HG03354 (cell line): Measurements from ENCODE around the gene FAM237B.
"Not testable (repeated sequence)": the region's sequence is repeated elsewhere in the genome, so short reads cannot be mapped to it uniquely, and the experiment has no call there.

ENCODE experiments used
- ATAC-seq: cut with Tn5 transposase; IDR thresholded peaks from one replicate; pipeline ENCODE4 v1.9.1; 2021; ENCODE audit warnings: mild to moderate bottlenecking; ENCODE audit not compliant: unreplicated experiment, poor library complexity, severe bottlenecking

Gene FAM237B

GRCh38 chr7:90320801-90321494, at the start of gene FAM237B:
Gene FAM237B, minus strand, starts transcription at chr7:90321304. Its CDS starts 1,556 bp downstream, at chr7:90319748.
- no peak for ATAC-seq

GRCh38 chr7:90351987-90352386, 30.9 kb upstream of the FAM237B start:
- no peak for ATAC-seq

GRCh38 chr7:90350032-90350431, 28.9 kb upstream of the FAM237B start:
- ATAC-seq = not testable (repeated sequence)

GRCh38 chr7:90349305-90349704, 28.2 kb upstream of the FAM237B start:
- ATAC-seq = no peak

- ATAC-seq = no peak
These were observed 26.7 kb upstream of the FAM237B start for GRCh38 chr7:90347759-90348158.

- ATAC-seq = peak; percentile 96
These were observed 25.4 kb upstream of the FAM237B start, which contains the start of gene GTPBP10 for GRCh38 chr7:90346336-90347125. Gene GTPBP10, plus strand, starts transcription at chr7:90346716. Its CDS starts 26 bp downstream, at chr7:90346742.

GRCh38 chr7:90345595-90346335, 24.7 kb upstream of the FAM237B start:
- ATAC-seq = peak; percentile 28

- no peak for ATAC-seq
These were observed 23.9 kb upstream of the FAM237B start for GRCh38 chr7:90345016-90345415.

GRCh38 chr7:90337106-90337505, 16.0 kb upstream of the FAM237B start:
- no peak for ATAC-seq

- not testable (repeated sequence) for ATAC-seq
These were observed 13.8 kb upstream of the FAM237B start for GRCh38 chr7:90334926-90335325.

- ATAC-seq = no peak
These were observed 13.2 kb upstream of the FAM237B start for GRCh38 chr7:90334193-90334843.

- ATAC-seq = no peak
These were observed 5.4 kb upstream of the FAM237B start for GRCh38 chr7:90326500-90326899.

- ATAC-seq = no peak
These were observed 1.7 kb upstream of the FAM237B start for GRCh38 chr7:90322837-90323236.

- no peak for ATAC-seq
These were observed 695 bp downstream of the FAM237B start for GRCh38 chr7:90320418-90320800.

GRCh38 chr7:90320014-90320413, 1.1 kb downstream of the FAM237B start:
- no peak for ATAC-seq

- ATAC-seq = no peak
These were observed 7.2 kb downstream of the FAM237B start for GRCh38 chr7:90313907-90314306.

GRCh38 chr7:90312745-90313144, 8.4 kb downstream of the FAM237B start:
- ATAC-seq = no peak

GRCh38 chr7:90311175-90311574, 9.9 kb downstream of the FAM237B start:
- ATAC-seq = no peak

GRCh38 chr7:90309872-90310271, 11.2 kb downstream of the FAM237B start:
- ATAC-seq = no peak

GRCh38 chr7:90303241-90303640, 17.9 kb downstream of the FAM237B start:
- ATAC-seq = no peak
